Neural cell (in vitro differentiated cells): ENCODE measurements around the gene ZNF768. TPM values are rescaled to one million over a fixed set of nuclear protein-coding genes. Genes with fewer than 3 reads are reported as not detected.

Experiments
- H2AFZ ChIP-seq: fragments of 200-600, 300-800 bp; sonication (generic), shearing (Covaris generic); 2 replicates; pipeline ENCODE4 v1.6.0; 2014; ENCODE audit warnings: low read depth, mild to moderate bottlenecking, antibody characterized with exemption, low read length, moderate library complexity
- H3F3A ChIP-seq: fragments of 200-600 bp; shearing (Covaris generic); 2 replicates; pipeline ENCODE4 v1.6.1; 2016; ENCODE audit warnings: mild to moderate bottlenecking, moderate library complexity, mixed read lengths, antibody characterized with exemption, low read length; ENCODE audit not compliant: insufficient read depth, poor library complexity, severe bottlenecking
- H3K27ac ChIP-seq: fragments of 200-600, 300-800 bp; sonication (generic), shearing (Covaris generic); 2 replicates; pipeline ENCODE4 v1.5.1; 2014; ENCODE audit warnings: mild to moderate bottlenecking, low read length, moderate library complexity
- H3K27me3 ChIP-seq: fragments of 300-800, 200-600 bp; sonication (generic), shearing (Covaris generic); 2 replicates; pipeline ENCODE4 v1.6.0; 2014; ENCODE audit warnings: mild to moderate bottlenecking, low read depth, low read length, moderate library complexity; ENCODE audit not compliant: insufficient read depth
- H3K36me3 ChIP-seq: fragments of 300-800, 200-600 bp; sonication (generic), shearing (Covaris generic); 2 replicates; pipeline ENCODE4 v1.5.1; 2014; ENCODE audit warnings: mild to moderate bottlenecking, antibody characterized with exemption, low read length, moderate library complexity; ENCODE audit not compliant: insufficient read depth
- H3K4me2 ChIP-seq: fragments of 300-800, 200-600 bp; sonication (generic), shearing (Covaris generic); 2 replicates; pipeline ENCODE4 v1.6.0; 2014; ENCODE audit warnings: mild to moderate bottlenecking, low read length
- H3K4me3 ChIP-seq: fragments of 300-800, 200-600 bp; sonication (generic), shearing (Covaris generic); 2 replicates; pipeline ENCODE4 v1.5.1; 2014; ENCODE audit warnings: mild to moderate bottlenecking, low read length, moderate library complexity
- H3K79me2 ChIP-seq: fragments of 200-600 bp; shearing (Covaris generic); replicated peaks from 2 replicates; pipeline ENCODE4 v1.6.0; 2014; ENCODE audit warnings: mild to moderate bottlenecking, low read length, moderate library complexity; ENCODE audit not compliant: insufficient read depth
- H3K9ac ChIP-seq: fragments of 300-800, 200-600 bp; sonication (generic), shearing (Covaris generic); 2 replicates; pipeline ENCODE4 v1.6.1; 2016; ENCODE audit warnings: mild to moderate bottlenecking, low read length, mixed read lengths
- H3K9me2 ChIP-seq: fragments of 200-600 bp; shearing (Covaris generic); 2 replicates; pipeline ENCODE4 v1.6.1; 2016; ENCODE audit warnings: mild to moderate bottlenecking, low read length, mixed read lengths; ENCODE audit not compliant: insufficient read depth
- H3K9me3 ChIP-seq: fragments of 200-600, 300-800 bp; sonication (generic), shearing (Covaris generic); 2 replicates; pipeline ENCODE4 v1.6.1; 2016; ENCODE audit warnings: mild to moderate bottlenecking, mixed run types, low read length, moderate library complexity, mixed read lengths
- H4K20me1 ChIP-seq: fragments of 200-600 bp; shearing (Covaris generic); 2 replicates; pipeline ENCODE4 v1.6.1; 2016; ENCODE audit warnings: mild to moderate bottlenecking, mixed run types; ENCODE audit not compliant: insufficient read depth
- CTCF ChIP-seq: fragments of 450-650 bp; IDR thresholded peaks from 2 replicates; pipeline ENCODE4 v1.5.1; 2014; ENCODE audit warnings: antibody characterized with exemption, mild to moderate bottlenecking, moderate library complexity; ENCODE audit not compliant: poor library complexity, severe bottlenecking
- EP300 ChIP-seq: fragments of 450-650 bp; conservative IDR thresholded peaks from 2 replicates; pipeline ENCODE4 v1.6.1; 2014; ENCODE audit warnings: antibody characterized with exemption, mild to moderate bottlenecking, moderate library complexity; ENCODE audit not compliant: poor library complexity, severe bottlenecking
- EZH2 ChIP-seq: fragments of 200-600, 300-800 bp; shearing (Covaris generic), sonication (generic); IDR thresholded peaks from 2 replicates; pipeline ENCODE4 v1.6.1; 2014; ENCODE audit warnings: antibody characterized with exemption, low read length, borderline replicate concordance, mild to moderate bottlenecking; ENCODE audit not compliant: insufficient read depth, poor library complexity, severe bottlenecking
- MXI1 ChIP-seq: fragments of 450-650 bp; conservative IDR thresholded peaks from 2 replicates; pipeline ENCODE4 v1.6.1; 2014; ENCODE audit warnings: antibody characterized with exemption, mild to moderate bottlenecking; ENCODE audit not compliant: poor library complexity, severe bottlenecking
- POLR2AphosphoS5 ChIP-seq: IDR thresholded peaks from 2 replicates; pipeline ENCODE4 v1.6.1; 2012
- RAD21 ChIP-seq: fragments of 450-650 bp; conservative IDR thresholded peaks from 2 replicates; pipeline ENCODE4 v1.6.1; 2014; ENCODE audit warnings: antibody characterized with exemption, mild to moderate bottlenecking, moderate library complexity
- REST ChIP-seq: IDR thresholded peaks from 2 replicates; pipeline ENCODE4 v1.6.1; 2012; ENCODE audit warnings: borderline replicate concordance
- SMC3 ChIP-seq: fragments of 450-650 bp; conservative IDR thresholded peaks from 2 replicates; pipeline ENCODE4 v1.6.1; 2014; ENCODE audit warnings: antibody characterized with exemption, mild to moderate bottlenecking, moderate library complexity; ENCODE audit not compliant: poor library complexity
- TAF1 ChIP-seq: IDR thresholded peaks from 2 replicates; pipeline ENCODE4 v1.6.1; 2012; ENCODE audit warnings: low read depth
- polyA plus RNA-seq: library from polyadenylated mRNA; depleted of rRNA; stranded (reverse); fragments of >200 nt; gene quantifications from 2 replicates; pipeline ENCODE4 v1.2.3, GENCODE V29; 2014

Gene ZNF768
- polyA plus RNA-seq, 1 donor from 2014 or later, result 54.4 TPM

GRCh38 chr16:30485818-30486436, 40.4 kb downstream of the ZNF768 start (continued):
- TF ChIP-seq CTCF (no peak), RAD21 (no peak)

- no peak overlapping the region for H3K4me2 ChIP-seq
- H2AFZ ChIP-seq, result no peak overlapping the region
- H3K9ac ChIP-seq, result no peak overlapping the region
- TF ChIP-seq CTCF, result no peak
- no peak for TF ChIP-seq EZH2
- TF ChIP-seq MXI1, result no peak
- no peak for TF ChIP-seq SMC3
- TF ChIP-seq RAD21, result no peak
- no peak for TF ChIP-seq REST
- TF ChIP-seq EP300, result no peak
- no peak for TF ChIP-seq POLR2AphosphoS5
- no peak for TF ChIP-seq TAF1
- H3K27me3 ChIP-seq, result no peaks in the 10 kb centered on the region
- no peaks in the 10 kb centered on the region for H3K79me2 ChIP-seq
- H4K20me1 ChIP-seq, result no peaks in the 10 kb centered on the region
- H3K36me3 ChIP-seq, result no peaks in the 10 kb centered on the region
- H3K4me3 ChIP-seq, result no peak overlapping the region
- no peaks in the 10 kb centered on the region for H3K9me2 ChIP-seq
- H3K27ac ChIP-seq, result no peak overlapping the region
- H3K9me3 ChIP-seq, result no peaks in the 10 kb centered on the region
- no peaks in the 10 kb centered on the region for H3F3A ChIP-seq
These were observed 41.5 kb downstream of the ZNF768 start for GRCh38 chr16:30484887-30485286.

GRCh38 chr16:30482366-30482765, 44.0 kb downstream of the ZNF768 start:
- H3K36me3 ChIP-seq, result no peaks in the 10 kb centered on the region
- TF ChIP-seq SMC3 (no peak), RAD21 (no peak), EP300 (no peak), TAF1 (no peak), REST (no peak), EZH2 (no peak), MXI1 (no peak), POLR2AphosphoS5 (no peak), CTCF (no peak)
- no peaks in the 10 kb centered on the region for H3K9me3 ChIP-seq
- no peaks in the 10 kb centered on the region for H4K20me1 ChIP-seq
- H3K9me2 ChIP-seq, result no peaks in the 10 kb centered on the region
- H3K4me2 ChIP-seq, result no peak overlapping the region
- H2AFZ ChIP-seq, result no peak overlapping the region
- no peak overlapping the region for H3K4me3 ChIP-seq
- H3K27me3 ChIP-seq, result no peaks in the 10 kb centered on the region
- H3K27ac ChIP-seq, result no peak overlapping the region
- no peaks in the 10 kb centered on the region for H3K79me2 ChIP-seq
- no peak overlapping the region for H3K9ac ChIP-seq
- no peaks in the 10 kb centered on the region for H3F3A ChIP-seq
